ENCODE results near the gene FBXO22.

The FBXO22 gene

GRCh38 chr15:75903331-75904239, at the start of gene FBXO22 (continued):
- TF ChIP-seq ZNF664 (tag by site-specific recombination; IDR thresholded peaks at IDR 0.05) (0 out of 2 replicates have a peak, but pooled peaks have one; percentile 7), ZNF692 (tag by site-specific recombination; IDR thresholded peaks at IDR 0.05) (peak; percentile 89), ZNF514 (tag by site-specific recombination; IDR thresholded peaks at IDR 0.05) (no peak), ZNF133 (tag by site-specific recombination; IDR thresholded peaks at IDR 0.05) (no peak), BCL11B (tag by site-specific recombination; IDR thresholded peaks at IDR 0.05; ENCODE audit: low read depth) (peak; percentile 22; the same call in 1 of the 2 replicates), ZNF624 (tag by site-specific recombination; IDR thresholded peaks at IDR 0.05) (0 out of 2 replicates have a peak, but pooled peaks have one; percentile 9), IKZF3 (tag by site-specific recombination; IDR thresholded peaks at IDR 0.05) (no peak), ZNF184 (tag by site-specific recombination; IDR thresholded peaks at IDR 0.05) (no peak; the same call in 1 of the 2 replicates), SP7 (tag by site-specific recombination; IDR thresholded peaks at IDR 0.05) (peak; percentile 88), ZNF280C (tag by site-specific recombination; IDR thresholded peaks at IDR 0.05) (no peak), ZNF335 (tag by site-specific recombination; conservative IDR thresholded peaks at IDR 0.05) (peak; percentile 91), ZNF521 (tag by site-specific recombination; IDR thresholded peaks at IDR 0.05) (no peak), ZNF394 (tag by site-specific recombination; IDR thresholded peaks at IDR 0.05; ENCODE audit: borderline replicate concordance) (peak; percentile 65; the same call in 1 of the 2 replicates), ZNF626 (tag by site-specific recombination; IDR thresholded peaks at IDR 0.05) (no peak)
- TF ChIP-seq, protein P1, sequence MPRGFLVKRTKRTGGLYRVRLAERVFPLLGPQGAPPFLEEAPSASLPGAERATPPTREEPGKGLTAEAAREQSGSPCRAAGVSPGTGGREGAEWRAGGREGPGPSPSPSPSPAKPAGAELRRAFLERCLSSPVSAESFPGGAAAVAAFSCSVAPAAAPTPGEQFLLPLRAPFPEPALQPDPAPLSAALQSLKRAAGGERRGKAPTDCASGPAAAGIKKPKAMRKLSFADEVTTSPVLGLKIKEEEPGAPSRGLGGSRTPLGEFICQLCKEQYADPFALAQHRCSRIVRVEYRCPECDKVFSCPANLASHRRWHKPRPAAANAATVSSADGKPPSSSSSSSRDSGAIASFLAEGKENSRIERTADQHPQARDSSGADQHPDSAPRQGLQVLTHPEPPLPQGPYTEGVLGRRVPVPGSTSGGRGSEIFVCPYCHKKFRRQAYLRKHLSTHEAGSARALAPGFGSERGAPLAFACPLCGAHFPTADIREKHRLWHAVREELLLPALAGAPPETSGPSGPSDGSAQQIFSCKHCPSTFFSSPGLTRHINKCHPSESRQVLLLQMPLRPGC (tag by site-specific recombination; IDR thresholded peaks at IDR 0.05), result peak; percentile 78
- TF ChIP-seq, protein P2, sequence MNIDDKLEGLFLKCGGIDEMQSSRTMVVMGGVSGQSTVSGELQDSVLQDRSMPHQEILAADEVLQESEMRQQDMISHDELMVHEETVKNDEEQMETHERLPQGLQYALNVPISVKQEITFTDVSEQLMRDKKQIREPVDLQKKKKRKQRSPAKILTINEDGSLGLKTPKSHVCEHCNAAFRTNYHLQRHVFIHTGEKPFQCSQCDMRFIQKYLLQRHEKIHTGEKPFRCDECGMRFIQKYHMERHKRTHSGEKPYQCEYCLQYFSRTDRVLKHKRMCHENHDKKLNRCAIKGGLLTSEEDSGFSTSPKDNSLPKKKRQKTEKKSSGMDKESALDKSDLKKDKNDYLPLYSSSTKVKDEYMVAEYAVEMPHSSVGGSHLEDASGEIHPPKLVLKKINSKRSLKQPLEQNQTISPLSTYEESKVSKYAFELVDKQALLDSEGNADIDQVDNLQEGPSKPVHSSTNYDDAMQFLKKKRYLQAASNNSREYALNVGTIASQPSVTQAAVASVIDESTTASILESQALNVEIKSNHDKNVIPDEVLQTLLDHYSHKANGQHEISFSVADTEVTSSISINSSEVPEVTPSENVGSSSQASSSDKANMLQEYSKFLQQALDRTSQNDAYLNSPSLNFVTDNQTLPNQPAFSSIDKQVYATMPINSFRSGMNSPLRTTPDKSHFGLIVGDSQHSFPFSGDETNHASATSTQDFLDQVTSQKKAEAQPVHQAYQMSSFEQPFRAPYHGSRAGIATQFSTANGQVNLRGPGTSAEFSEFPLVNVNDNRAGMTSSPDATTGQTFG (tag by site-specific recombination; IDR thresholded peaks at IDR 0.05; ENCODE audit: borderline replicate concordance), result no peak
- TF ChIP-seq, protein P3, sequence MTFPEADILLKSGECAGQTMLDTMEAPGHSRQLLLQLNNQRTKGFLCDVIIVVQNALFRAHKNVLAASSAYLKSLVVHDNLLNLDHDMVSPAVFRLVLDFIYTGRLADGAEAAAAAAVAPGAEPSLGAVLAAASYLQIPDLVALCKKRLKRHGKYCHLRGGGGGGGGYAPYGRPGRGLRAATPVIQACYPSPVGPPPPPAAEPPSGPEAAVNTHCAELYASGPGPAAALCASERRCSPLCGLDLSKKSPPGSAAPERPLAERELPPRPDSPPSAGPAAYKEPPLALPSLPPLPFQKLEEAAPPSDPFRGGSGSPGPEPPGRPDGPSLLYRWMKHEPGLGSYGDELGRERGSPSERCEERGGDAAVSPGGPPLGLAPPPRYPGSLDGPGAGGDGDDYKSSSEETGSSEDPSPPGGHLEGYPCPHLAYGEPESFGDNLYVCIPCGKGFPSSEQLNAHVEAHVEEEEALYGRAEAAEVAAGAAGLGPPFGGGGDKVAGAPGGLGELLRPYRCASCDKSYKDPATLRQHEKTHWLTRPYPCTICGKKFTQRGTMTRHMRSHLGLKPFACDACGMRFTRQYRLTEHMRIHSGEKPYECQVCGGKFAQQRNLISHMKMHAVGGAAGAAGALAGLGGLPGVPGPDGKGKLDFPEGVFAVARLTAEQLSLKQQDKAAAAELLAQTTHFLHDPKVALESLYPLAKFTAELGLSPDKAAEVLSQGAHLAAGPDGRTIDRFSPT (tag by site-specific recombination; IDR thresholded peaks at IDR 0.05), result peak; percentile 98
- TF ChIP-seq, protein P4, sequence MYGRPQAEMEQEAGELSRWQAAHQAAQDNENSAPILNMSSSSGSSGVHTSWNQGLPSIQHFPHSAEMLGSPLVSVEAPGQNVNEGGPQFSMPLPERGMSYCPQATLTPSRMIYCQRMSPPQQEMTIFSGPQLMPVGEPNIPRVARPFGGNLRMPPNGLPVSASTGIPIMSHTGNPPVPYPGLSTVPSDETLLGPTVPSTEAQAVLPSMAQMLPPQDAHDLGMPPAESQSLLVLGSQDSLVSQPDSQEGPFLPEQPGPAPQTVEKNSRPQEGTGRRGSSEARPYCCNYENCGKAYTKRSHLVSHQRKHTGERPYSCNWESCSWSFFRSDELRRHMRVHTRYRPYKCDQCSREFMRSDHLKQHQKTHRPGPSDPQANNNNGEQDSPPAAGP (tag by site-specific recombination; IDR thresholded peaks at IDR 0.05), result peak; percentile 92
- TF ChIP-seq, protein P5, sequence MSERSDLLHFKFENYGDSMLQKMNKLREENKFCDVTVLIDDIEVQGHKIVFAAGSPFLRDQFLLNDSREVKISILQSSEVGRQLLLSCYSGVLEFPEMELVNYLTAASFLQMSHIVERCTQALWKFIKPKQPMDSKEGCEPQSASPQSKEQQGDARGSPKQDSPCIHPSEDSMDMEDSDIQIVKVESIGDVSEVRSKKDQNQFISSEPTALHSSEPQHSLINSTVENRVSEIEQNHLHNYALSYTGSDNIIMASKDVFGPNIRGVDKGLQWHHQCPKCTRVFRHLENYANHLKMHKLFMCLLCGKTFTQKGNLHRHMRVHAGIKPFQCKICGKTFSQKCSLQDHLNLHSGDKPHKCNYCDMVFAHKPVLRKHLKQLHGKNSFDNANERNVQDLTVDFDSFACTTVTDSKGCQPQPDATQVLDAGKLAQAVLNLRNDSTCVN (tag by site-specific recombination; optimal IDR thresholded peaks at IDR 0.05), result peak; percentile 85
- TF ChIP-seq, protein P6, sequence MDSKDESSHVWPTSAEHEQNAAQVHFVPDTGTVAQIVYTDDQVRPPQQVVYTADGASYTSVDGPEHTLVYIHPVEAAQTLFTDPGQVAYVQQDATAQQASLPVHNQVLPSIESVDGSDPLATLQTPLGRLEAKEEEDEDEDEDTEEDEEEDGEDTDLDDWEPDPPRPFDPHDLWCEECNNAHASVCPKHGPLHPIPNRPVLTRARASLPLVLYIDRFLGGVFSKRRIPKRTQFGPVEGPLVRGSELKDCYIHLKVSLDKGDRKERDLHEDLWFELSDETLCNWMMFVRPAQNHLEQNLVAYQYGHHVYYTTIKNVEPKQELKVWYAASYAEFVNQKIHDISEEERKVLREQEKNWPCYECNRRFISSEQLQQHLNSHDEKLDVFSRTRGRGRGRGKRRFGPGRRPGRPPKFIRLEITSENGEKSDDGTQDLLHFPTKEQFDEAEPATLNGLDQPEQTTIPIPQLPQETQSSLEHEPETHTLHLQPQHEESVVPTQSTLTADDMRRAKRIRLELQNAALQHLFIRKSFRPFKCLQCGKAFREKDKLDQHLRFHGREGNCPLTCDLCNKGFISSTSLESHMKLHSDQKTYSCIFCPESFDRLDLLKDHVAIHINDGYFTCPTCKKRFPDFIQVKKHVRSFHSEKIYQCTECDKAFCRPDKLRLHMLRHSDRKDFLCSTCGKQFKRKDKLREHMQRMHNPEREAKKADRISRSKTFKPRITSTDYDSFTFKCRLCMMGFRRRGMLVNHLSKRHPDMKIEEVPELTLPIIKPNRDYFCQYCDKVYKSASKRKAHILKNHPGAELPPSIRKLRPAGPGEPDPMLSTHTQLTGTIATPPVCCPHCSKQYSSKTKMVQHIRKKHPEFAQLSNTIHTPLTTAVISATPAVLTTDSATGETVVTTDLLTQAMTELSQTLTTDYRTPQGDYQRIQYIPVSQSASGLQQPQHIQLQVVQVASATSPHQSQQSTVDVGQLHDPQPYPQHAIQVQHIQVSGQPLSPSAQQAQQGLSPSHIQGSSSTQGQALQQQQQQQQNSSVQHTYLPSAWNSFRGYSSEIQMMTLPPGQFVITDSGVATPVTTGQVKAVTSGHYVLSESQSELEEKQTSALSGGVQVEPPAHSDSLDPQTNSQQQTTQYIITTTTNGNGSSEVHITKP (tag by site-specific recombination; IDR thresholded peaks at IDR 0.05), result peak; percentile 69

Measured in HEK293 (cell line).